HG03558 (cell line): Measurements from ENCODE around the gene NDRG3.
A peak's percentile ranks its signal among the peaks of the same experiment; 100 is the strongest.

Experiments
- ATAC-seq: cut with Tn5 transposase; IDR thresholded peaks from one replicate; pipeline ENCODE4 v1.9.1; 2021; ENCODE audit warnings: moderate number of reproducible peaks; ENCODE audit not compliant: unreplicated experiment; ENCODE audit errors: extremely low read depth

NDRG3 gene

DNA sequence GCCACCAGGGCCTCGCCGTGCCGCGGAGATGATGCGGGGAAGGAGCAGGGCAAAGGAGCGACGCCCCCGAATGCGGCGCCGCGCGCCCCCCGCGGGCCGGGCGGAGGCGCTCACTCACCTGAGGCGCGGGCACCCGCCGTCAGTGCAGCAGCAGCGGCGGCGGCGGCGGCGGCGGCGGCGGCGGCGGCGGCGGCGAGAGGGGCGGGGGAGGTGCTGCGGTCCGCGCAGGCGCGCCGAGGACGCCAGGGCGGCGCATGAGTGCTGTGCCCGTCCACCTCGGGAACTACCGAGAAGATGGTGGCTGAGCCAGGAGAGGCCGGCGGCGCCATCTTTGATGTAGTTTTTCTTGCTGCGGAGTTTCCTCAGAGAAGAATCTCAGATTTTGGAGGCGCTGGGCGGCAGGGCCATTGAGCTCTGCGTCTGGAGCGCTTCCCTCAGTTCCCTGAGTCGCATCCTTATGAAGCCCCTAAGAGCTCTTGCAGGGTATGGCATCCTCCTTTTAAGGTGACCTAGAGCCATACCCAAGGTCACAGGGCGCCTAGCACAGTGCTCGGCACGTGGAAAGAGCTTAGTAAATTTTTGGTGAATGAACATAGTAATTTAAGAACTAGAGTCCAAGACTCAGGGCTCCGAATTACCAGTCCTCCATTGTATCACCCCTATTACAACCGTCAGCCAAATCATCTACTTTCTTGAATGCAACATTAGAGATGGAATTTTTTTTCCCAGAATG, at the start of gene NDRG3:
Gene NDRG3 (minus strand): TSS at position 164 of the 733 bp plus-strand sequence. CDS start 24,355 bp downstream, outside the sequence.
- peak; percentile 67 for ATAC-seq

DNA sequence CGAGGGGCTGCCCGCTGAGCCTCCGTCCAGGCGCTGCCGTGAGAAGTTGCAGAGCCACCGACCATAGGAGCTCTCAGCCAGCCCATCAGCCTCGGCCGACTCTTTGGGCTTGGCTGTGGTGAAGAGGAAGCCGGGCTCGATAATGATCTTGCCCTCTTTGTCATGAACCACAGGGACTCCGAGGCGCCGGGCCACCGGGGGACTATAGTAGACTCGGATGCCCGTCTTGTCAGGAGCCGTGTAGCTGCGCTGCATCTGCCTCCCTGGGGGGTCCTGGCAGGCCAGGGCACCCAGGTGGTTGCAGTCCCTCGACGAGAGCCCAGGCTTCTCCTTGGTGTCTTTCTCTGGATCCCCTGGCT, 48.2 kb upstream of the NDRG3 start:
- ATAC-seq = no peak

DNA sequence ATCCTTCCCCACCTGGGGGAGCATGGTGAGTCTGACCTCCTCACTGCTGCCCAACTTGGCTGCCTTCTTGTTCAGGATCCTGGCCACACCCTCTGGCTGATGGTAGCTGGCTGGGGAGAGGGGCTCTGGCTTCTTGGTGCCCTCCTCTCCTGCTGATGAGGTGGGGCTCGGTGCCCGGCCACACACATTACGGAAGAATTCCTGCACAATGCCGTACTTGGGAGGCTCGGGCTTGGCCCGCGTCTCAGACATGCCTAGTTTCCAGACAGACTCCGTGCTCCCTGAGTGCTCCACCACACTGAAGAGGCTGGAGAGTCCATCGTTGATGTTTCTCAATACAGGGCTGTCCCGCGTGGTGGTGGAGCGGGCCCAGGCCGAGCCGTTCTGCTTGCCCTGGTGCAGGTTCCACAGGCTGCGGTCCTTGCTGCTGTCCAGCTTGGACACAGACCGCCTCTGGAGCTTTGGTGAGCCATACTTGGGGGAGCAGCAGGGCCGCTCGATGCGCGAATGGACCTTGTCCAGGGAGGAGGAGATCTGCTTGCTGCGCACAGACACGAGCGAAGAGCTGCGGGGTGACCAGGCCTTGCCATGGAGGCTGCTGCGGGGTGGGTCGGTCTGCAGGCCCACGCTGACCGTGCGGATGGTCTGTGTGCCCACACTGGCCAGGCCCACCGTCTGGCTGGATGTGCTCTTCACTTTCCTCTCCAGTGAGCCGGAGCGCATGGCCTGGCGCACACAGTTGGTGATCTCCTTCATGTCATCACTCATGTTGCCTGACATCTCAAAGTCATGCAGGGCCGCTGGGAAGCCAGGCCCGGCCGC, 47.6 kb upstream of the NDRG3 start:
- no peak for ATAC-seq

DNA sequence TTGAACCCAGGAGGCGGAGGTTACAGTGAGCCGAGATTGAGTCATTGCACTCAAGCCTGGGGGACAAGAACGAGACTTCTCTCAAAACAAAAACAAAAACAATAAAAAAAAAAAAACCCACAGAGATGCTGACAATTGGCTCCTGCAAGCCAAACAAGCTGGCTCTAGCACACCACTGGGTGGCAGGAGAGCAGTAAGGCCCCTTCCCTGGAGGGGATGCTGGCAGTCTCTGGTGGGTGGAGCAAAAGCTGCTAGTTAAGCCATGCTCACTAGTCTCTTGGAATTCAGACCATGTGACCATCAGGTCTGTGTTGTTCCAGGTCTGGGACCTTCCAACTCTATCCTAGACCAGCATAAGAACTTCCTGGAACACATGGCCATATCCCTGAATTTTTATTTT, 46.5 kb upstream of the NDRG3 start:
- no peak for ATAC-seq

DNA sequence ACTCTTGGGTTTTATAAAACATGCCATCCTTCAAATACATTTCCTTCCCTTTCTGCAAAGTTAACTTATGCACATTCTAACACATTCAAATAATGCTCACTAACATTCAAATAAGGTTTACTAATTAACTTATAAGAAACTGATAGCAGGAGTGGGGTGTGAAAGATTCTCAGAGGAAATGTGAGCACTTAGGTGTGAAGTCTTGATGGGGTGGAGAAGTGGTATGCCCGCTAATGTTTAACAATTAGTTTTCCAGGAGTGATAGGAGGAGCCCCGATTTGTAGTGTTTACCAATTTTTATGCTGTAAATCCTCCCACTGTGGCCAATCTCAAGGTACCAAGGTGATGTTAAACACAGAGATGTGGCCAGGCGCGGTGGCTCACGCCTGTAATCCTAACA, 46.0 kb upstream of the NDRG3 start:
- no peak for ATAC-seq

DNA sequence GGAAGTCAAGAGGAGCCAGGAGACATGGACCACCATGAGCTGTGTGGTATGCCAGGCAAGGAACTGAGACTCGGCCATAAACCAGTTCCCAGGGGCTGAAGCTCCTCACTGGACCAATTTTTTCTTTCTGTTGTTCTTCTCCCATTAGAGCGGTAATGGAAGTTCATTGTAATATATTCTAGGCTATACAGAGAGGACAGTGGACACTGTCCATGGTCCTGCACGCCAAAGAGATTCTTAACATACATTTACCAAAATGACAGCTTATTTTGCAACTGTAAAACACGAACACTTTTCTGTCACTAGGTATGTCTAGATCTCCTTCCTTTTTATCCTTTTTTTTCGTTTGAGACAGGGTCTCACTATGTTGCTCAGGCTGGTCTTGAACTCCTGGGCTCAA, 40.8 kb upstream of the NDRG3 start:
- ATAC-seq = no peak

DNA sequence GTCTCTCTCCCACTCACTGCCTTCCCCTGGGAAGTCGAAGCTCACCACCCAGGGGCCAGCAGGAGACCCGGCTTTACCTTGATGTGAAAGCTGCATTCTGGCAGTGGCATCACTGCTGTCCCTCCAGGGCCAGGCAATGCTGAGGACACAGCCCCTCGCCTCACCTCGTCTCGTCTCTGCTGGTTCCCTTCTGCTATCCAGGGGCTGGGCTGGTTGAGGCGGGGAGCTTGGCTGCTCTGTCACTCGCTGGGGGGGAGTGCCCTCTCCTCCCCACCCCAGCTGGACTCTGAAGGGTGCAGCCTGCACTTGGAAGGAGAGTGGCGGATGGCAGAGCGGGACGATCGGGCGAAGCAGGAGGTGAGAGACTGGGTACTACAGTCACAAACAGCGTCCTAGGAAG, 40.4 kb upstream of the NDRG3 start:
- no peak for ATAC-seq

DNA sequence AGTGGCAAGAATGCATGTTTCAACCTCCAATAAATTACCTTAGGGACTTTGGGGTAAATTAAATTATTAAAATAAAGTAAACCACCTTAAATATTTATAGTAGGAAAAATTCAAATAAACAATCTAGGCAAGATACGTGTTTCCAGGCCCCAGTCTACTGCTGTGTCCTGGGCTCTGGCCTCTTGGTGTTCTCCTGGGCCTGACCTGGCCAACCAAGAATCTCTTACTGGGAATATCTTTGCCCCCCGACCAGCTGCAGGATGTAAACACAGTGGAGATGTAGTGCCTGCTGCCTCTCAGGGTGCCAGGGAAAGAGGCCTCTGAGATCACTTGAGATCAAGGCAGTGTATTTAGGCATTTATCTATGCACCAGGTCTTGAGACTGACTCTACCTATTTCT, 39.4 kb upstream of the NDRG3 start:
- no peak for ATAC-seq

DNA sequence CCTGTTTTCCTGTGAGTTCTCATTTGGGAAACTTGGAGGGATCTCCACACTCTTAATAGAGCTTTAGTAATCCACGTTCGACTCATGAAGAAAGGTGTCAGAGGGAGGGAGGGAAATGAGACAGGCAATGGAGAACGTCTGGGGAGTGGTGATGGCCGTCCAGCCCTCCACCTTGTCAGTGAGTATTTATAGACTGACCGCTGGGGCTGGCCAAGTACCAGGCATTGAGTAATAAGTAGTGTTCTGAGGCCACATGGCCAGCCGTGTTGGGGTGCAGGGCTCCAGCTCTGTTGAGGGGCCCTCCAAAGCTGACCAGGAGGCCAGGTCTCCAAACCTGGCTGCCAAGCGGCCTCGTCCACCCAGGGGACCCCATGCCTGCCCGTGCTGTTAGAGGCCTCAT, 39.0 kb upstream of the NDRG3 start:
- no peak for ATAC-seq

DNA sequence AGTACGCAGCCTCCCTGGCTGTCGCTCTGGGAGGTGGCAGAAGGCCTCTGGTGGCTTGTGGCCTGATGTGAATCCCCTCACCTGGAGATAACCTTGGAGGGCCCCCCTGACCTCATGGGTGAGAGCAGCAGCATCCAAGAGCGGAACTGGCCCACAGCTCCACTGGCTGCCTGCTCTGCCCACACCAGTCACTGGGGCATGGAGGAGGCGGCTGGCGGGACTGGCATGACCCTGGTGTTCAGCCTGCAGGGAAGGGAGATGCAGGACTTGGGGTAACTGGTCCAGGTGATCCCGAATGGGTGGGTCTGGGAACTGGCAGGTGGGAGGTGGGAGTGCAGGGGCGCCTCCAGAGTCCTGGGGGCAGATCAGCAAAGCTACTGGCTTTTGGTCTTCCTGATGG, 38.2 kb upstream of the NDRG3 start:
- ATAC-seq = no peak

DNA sequence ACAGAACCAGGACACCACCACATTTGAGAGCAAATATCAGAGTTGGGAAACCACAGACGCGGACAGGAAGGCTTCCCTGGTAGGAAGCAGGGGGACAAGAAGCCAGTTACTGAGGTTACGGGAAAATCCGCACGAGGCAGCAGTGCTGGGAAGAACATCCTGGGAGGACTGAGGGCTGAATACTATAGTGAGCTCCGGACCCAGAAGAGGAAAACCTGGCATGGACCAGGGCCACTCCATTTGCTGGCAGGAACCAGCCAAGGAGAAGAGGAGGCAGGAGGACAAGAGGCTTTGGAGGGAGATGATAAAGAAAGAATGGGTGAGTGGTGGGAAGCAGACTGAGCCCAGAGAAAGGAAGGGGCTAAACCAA, 33.8 kb upstream of the NDRG3 start:
- ATAC-seq = no peak

DNA sequence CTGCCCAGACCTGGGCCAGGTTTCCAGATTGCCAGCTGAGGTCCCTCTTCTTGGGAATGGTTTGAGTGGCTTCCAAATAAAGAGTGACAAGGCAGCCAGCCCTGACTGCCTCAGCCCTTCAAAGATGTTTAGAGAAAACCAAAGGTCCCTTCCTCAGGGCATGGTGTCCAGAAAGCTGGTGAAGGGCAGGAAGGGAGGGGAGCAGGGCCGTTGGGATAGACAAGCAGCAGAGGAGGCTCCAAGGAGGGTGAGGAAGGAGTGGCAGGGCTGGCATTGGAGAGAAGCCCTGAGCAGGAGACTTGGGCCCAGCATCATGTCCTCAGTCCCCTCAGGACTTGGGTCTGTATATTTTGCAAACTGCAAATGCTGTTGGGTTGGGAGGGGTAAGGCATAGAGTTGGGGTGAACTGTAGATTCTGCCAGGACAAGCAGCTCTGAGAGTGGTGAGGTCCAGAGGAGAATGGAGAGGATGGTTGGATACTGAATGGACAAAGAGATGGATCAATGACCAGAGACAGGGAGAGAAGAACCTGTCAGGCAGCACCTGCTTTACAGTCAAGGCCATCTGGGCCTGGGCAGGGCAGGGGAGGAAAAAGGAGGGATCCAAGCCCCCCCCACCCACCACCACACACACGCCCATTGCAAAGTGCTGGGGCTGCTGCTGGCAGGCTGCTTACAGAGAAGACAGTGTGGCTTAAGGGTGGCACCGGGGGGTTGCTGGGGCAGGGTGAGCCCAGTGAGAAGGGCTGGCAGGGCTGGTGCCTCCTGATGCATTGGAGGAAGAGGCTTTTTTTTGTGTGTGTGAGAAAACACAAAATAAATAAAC, 33.2 kb upstream of the NDRG3 start:
- ATAC-seq = no peak

DNA sequence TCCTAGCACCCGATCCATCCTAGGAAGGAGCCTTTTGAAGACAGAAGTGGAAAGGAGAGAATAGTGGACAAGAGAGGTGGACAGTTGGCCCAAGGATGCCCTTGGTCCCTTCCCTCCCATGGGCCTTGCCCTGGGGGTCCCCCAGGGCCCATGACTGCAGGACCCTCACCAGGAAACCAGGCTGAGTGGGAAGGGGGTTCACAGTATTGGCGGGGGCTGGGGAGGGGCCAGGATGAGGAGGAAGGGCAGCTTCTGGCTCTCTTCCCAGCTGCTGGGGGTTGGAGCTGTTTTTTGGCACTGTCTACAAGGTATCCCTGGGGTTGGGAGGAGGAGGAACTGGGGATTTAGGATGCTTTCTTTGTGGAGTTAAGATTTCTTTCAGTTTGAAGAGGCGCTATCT, 31.7 kb upstream of the NDRG3 start:
- ATAC-seq = no peak

DNA sequence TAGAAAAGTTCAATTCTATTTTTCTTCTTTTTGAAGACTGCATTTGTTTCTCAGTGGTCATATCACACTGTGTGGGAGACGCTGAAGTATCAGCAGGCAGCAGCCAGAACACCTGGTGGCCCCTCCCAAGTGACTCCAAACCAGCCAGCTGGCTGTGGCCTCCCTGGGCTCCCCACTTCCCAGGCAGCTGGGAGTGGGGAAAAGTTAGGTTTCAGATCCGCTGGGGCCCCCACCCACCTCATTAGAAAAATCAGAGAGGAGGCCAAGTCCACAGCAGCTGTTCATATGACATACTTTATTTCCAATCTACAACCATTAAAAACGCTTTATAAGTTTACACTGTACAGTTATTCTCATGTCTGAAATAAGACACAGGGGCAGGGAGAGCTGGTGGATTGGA, 31.3 kb upstream of the NDRG3 start:
- no peak for ATAC-seq

DNA sequence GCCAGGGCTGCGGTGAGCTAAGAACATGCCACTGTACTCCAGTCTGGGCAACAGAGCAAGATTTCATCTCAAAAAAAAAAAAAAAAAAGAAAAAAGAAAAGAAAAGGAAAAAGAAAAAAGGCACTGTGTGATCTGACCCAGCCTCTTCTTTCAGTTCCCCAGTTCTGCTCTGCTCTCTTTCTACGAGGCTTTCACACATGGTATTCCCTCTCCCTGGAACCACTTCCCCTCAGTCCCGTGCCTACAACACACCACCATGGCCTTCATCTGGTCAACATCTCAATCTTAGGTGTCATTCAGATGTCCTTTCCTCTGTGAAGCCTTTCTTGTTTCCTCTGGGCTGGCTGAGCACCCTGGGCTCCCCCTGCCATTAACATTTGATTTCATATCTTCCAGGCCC, 29.9 kb upstream of the NDRG3 start:
- no peak for ATAC-seq

DNA sequence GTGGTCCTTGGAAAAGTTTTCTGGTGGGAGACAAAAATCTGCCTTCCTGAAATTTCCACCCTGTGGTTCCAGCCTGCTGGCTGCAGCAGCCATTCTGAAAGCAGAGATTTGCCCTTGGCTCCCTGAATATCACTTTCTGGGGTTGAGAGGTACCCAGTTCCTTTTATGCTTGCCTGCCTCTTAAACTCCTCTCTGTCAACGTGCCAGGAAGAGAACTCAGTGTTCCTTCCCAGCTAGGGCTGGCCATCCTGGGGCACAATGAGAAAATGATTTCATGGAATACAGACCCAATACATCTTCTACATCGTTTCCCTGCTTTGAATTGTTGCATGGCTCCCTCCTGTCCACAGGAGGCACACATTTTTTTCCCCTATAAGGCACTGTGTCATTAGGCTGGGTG, 29.3 kb upstream of the NDRG3 start:
- no peak for ATAC-seq

DNA sequence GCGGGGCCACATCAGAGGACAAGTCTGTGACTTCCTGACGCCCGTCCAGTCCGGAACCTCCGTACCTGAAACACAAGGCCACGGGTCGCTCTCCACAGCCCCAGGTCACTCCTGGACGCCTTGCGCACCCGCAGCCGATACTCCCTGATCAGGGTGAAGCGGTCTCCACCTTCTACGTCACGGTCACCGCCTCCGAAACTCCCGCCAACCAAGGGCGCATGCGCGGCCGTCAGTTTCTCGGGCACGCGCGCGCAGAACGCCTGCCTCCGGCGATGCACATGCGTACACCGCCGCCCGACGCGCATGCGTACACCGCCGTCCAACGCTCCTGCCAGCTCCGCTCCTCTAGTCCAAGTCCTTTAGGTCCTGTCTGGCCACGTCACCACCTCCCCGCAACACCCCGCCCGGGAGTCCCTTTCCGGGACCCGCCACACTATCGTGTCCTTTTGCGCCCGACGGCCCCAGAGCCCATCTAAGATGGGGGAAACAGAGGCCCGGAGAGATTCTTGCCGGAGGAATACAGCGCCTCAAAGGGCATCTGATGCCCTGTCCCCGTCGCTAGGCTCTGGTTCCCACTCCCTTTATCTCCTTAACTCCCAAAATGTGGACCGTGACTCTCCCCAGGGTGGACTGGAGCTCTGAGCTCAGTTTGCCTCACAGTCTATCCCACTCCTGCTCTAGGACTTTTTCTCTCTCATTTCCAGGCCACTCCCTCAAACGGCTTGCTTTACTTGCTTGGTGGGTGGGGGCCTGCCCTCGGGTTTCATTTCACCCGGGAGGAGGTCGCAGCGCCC, 27.9 kb upstream of the NDRG3 start, which contains the start of gene DSN1:
Gene DSN1 (minus strand): TSS at position 167 of the 794 bp plus-strand sequence. CDS start 2,305 bp downstream, outside the sequence.
- no peak for ATAC-seq

DNA sequence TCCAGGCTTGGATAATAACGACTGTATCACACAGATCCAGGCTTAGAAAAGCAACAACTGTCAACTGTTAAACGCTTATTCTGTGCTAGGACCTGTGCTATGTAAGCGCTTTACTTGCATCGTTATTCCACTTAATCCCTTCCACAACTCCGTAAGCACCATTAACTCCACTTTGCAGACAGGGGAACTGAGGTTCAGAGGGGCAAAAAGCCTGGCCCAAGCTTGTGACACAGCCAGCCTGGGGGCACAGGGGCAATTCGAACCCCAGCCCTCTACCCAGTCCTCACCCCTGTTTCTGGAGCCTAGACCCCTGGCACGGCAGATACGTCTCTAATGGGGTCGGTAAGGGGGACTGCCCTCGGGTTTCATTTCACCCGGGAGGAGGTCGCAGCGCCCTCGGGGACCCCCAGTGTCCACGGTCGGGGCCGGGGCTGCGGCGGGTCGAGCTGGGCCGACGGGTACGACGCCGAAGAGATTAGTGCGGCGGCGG, 27.3 kb upstream of the NDRG3 start:
- ATAC-seq = no peak

DNA sequence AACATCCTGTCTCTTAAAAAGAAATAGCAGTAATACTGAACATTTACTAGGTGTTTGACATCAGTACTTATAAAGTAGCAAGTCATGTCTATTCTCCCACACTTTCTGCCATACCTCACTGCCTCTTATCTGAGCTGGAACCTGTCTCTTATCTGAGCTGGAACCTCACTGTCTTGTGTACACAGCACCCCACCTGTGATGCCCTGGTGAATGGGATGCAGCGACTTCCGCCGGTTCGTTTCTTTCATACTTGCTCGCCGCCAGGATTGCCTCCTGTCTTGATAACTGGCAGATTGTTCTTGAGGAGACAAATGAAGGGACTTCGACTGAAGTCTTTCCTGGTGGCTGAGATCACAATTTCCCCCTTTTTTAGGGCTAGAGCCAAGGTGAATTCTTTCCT, 24.8 kb upstream of the NDRG3 start:
- no peak for ATAC-seq
